Measurements from ENCODE around the gene APBB3.
"Not testable (repeated sequence)": the region's sequence is repeated elsewhere in the genome, so short reads cannot be mapped to it uniquely, and the experiment has no call there.

Gene APBB3

DNA sequence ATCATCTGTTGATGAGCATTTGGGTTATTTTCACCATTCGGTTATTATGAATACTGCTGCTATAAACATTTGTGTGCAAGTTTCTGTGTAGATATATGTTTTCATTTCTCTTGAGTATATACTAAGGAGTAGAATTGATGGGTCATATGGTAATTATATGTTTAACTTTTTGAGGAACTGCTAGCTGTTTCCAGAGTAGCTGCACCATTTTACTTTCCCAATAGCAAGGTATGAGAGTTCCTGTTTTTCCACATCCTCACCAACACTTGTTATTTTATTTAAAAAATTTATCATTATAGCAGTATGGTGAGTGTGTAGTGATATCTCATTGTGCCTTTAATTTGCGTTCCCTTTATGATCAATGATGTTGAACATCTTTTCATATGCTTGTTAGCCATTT, 39.3 kb upstream of the APBB3 start:
- no peak overlapping the region for H3K4me3 ChIP-seq (replicated peaks; ENCODE audit: low read depth, low read length)
- TF ChIP-seq, protein P1, sequence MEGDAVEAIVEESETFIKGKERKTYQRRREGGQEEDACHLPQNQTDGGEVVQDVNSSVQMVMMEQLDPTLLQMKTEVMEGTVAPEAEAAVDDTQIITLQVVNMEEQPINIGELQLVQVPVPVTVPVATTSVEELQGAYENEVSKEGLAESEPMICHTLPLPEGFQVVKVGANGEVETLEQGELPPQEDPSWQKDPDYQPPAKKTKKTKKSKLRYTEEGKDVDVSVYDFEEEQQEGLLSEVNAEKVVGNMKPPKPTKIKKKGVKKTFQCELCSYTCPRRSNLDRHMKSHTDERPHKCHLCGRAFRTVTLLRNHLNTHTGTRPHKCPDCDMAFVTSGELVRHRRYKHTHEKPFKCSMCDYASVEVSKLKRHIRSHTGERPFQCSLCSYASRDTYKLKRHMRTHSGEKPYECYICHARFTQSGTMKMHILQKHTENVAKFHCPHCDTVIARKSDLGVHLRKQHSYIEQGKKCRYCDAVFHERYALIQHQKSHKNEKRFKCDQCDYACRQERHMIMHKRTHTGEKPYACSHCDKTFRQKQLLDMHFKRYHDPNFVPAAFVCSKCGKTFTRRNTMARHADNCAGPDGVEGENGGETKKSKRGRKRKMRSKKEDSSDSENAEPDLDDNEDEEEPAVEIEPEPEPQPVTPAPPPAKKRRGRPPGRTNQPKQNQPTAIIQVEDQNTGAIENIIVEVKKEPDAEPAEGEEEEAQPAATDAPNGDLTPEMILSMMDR (IDR thresholded peaks at IDR 0.05; ENCODE audit: low read depth, low read length, missing control alignments) = no peak
- DNase-seq (ENCODE audit: extremely low read depth, low read depth) = no peak

GRCh38 chr5:140603446-140603698, 39.0 kb upstream of the APBB3 start:
- not testable (repeated sequence) for DNase-seq (ENCODE audit: extremely low read depth, low read depth); H3K4me3 ChIP-seq (replicated peaks; ENCODE audit: low read depth, low read length)

DNA sequence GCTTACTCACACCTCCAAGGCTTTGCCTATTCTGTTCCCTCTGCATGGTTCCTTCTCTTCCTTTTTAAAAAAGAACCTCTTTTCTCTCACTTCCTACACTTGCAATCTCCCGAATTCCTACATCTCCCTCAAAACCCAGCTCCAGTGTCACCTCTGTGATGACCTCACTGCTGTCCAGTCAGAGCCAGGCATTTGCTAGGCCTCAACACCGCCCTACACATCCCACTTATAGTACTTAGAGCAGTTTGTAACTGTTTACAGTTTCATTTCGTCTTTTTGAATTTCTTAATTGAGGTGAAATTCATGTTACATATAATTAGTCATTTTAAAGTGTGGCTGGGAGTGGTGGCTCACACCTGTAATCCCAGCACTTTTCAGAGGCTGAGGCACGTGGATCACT, 37.7 kb upstream of the APBB3 start:
- TF ChIP-seq, protein P1 (IDR thresholded peaks at IDR 0.05; ENCODE audit: low read depth, low read length, missing control alignments) = no peak
- DNase-seq (ENCODE audit: extremely low read depth, low read depth) = no peak
- H3K4me3 ChIP-seq (replicated peaks; ENCODE audit: low read depth, low read length) = no peak overlapping the region

- H3K4me3 ChIP-seq (replicated peaks; ENCODE audit: low read depth, low read length) = no peak overlapping the region
- no peak for DNase-seq (ENCODE audit: extremely low read depth, low read depth)
- TF ChIP-seq, protein P1 (IDR thresholded peaks at IDR 0.05; ENCODE audit: low read depth, low read length, missing control alignments) = no peak
Measured at GRCh38 chr5:140600096-140600495, 35.7 kb upstream of the APBB3 start.

- no peak for DNase-seq (ENCODE audit: extremely low read depth, low read depth)
- TF ChIP-seq, protein P1 (IDR thresholded peaks at IDR 0.05; ENCODE audit: low read depth, low read length, missing control alignments) = no peak
- no peak overlapping the region for H3K4me3 ChIP-seq (replicated peaks; ENCODE audit: low read depth, low read length)
Measured at GRCh38 chr5:140598836-140599235, 34.4 kb upstream of the APBB3 start.

DNA sequence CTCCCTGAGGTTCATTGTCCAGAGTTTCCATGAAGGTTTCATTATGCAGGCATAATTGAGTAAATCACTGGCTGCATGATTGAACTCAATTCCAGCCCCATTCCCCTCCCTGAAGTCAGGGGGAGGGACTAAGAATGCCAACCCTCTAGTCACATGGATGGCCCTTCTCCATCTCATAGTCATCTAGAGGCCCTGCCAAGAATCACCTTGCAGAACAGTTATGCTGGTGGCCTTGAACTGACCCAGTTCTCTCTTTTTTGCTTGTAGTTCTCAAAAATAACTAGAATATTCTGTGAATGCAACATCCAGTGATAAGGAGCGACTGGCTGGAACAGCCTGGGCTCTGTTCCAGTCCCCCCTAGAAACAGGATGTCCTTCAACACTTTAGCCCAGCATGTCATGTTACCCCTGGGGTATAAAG, 31.9 kb upstream of the APBB3 start:
- TF ChIP-seq, protein P1 (IDR thresholded peaks at IDR 0.05; ENCODE audit: low read depth, low read length, missing control alignments) = no peak
- DNase-seq (ENCODE audit: extremely low read depth, low read depth) = no peak
- H3K4me3 ChIP-seq (replicated peaks; ENCODE audit: low read depth, low read length) = no peak overlapping the region

DNA sequence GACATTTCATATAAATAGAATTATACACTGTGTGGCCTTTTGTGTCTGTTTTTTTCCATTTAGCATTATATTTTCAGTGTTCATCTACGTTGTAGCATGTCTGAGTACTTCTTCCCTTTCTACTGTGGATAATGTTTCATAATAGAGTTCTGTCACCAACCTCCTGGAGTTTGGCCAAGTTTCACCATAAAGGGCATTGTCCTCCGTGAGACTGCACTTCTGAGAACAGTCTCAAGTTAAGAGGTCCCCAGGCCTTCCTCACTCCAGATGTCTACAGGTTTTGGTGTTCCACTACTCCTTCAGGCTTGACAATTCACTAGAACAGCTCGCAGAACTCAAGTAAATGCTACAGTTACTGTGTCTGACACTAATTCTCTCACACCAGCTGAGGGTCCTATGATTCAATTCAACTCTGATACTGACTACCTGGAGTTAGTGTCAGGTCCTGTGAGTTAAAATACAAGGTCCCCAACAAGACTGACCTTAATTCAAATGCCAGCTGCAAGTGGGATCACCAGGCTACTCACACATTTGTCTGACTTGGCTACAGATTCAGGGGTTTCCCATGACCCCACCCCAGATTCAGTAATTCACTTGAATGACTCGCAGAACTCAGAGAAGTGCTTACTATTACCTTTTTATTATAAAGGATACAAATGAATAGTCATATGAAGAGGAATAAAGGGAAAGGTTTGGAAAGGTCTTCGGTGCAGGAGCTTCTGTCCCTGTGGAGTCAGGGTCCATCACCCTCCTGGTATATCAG, 31.3 kb upstream of the APBB3 start:
- TF ChIP-seq, protein P1 (IDR thresholded peaks at IDR 0.05; ENCODE audit: low read depth, low read length, missing control alignments) = no peak
- H3K4me3 ChIP-seq (replicated peaks; ENCODE audit: low read depth, low read length) = no peak overlapping the region
- DNase-seq (ENCODE audit: extremely low read depth, low read depth) = no peak

All from HFF-Myc (cell line).